ENCODE data around the gene HPDL.

HPDL gene

DNA sequence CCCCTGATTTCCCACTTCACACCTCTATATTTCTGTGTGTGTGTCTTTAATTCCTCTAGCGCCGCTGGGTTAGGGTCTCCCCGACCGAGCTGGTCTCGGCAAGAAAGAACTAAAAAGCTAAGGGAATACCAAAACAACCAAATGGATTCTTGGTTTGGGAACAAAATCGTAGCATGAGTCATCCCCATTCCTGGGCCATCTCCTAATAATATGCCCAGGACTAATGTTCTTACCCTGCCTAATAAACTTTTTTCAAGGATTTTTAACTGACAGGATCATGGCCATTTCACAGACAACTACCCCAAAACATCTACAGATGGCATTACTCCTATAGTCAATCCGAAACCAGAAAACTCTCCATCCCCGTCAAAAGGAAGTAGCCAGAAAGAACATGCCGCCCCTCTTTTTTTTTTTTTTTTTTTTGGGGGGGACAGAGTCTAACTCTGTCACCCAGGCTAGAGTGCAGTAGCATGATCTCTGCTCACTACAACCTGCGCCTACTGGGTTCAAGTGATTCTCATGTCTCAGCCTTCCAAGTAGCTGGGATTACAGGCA, 4.1 kb upstream of the HPDL start:
- DNase-seq (ENCODE audit: low spot score): no peak

DNA sequence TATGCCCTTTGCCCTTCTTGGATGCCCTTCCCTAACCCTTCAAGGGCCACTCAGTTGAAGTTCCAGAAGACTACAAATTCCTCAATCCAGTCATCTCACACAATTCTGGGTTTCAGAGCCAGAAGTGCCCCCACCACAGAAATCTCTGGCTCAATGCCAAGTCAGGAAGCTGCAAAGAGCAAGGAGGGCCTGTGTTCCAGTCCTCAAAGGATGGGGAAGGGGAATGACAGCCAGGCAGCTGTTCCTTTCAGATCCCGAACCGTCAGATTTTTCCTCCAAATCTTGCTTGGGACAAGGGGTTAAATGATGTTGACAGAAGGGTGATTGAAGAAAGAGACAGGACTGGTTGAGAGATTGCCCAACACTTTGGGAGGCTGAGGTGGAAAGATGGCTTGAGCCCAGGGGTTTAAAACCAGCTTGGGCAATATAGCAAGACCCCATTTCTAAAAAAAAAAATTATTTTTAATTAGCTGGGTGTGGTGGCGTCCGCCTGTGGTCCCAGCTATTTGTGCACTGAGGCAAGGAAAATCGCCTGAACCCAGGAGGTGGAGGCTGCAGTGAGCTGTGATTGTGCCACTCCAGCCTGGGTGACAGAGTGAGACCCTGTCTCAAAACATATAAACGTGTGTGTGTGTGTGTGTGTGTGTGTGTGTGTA, 716 bp upstream of the HPDL start:
- DNase-seq (ENCODE audit: low spot score): peak; percentile 52

DNA sequence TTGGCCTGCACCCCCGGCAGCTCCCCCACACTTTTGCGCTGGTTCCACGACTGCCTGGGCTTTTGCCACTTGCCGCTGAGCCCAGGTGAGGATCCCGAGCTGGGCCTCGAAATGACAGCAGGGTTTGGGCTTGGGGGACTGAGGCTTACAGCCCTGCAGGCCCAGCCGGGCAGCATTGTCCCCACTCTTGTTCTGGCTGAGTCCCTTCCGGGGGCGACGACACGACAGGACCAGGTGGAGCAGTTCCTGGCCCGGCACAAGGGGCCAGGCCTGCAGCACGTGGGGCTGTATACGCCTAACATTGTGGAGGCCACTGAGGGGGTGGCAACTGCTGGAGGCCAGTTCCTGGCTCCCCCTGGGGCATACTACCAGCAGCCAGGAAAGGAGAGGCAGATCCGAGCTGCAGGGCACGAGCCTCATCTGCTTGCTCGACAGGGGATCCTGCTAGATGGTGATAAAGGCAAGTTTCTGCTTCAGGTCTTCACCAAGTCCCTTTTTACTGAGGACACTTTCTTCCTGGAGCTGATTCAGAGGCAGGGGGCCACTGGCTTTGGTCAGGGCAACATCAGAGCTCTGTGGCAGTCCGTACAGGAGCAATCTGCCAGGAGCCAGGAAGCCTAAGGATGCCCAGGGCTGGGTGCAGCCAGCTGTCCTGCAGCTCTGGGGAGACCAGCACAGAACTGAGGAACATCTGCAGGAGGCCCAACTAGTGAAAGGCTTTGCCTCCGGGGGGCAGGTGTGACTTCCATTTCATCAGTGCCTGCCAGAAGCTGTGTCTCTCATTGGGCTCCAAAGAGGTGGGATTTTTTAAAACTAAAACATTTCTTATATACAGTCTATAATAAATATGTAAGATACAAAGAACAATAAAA, 1.2 kb downstream of the HPDL start:
- no peak for DNase-seq (ENCODE audit: low spot score)

DNA sequence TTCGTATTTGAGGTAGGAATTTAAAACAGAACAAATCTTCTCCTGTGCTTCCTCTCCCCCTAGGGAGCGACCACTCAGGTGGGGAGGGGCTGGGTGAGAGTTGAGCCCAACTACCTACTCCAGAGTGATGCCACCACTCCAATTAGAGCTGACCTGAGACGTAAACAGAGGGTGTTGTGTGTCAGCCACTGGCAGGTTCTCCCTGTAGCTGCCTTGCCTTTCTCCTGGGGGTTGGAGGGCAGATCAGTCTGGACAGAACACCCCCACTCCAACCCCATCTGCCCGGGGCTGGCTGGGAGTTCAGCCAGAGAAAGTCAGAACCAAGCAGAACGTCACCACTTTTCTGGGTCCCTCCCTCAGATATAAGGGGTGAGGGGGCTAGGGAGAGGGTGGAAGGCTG, 2.0 kb downstream of the HPDL start:
- no peak for DNase-seq (ENCODE audit: low spot score)

DNA sequence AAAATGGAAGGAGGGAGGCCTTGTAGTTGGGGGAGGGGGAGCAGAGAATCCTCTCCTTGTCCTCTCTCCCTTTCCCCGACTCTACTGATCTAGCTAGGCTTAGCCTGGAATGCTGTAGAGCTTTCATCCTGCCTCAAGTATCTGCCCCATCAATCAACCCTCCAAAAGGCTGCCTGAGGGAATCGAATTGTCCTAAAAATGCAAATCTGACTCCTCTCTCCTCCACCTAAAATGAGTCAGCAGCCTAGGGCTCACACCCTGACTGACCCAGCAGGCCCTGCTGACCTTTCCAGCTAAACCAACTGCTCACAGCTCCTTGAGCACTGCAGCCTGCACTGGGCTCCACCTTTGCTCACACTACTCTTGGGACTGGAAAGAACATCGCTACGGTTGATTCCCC, 2.8 kb downstream of the HPDL start:
- no peak for DNase-seq (ENCODE audit: low spot score)

DNA sequence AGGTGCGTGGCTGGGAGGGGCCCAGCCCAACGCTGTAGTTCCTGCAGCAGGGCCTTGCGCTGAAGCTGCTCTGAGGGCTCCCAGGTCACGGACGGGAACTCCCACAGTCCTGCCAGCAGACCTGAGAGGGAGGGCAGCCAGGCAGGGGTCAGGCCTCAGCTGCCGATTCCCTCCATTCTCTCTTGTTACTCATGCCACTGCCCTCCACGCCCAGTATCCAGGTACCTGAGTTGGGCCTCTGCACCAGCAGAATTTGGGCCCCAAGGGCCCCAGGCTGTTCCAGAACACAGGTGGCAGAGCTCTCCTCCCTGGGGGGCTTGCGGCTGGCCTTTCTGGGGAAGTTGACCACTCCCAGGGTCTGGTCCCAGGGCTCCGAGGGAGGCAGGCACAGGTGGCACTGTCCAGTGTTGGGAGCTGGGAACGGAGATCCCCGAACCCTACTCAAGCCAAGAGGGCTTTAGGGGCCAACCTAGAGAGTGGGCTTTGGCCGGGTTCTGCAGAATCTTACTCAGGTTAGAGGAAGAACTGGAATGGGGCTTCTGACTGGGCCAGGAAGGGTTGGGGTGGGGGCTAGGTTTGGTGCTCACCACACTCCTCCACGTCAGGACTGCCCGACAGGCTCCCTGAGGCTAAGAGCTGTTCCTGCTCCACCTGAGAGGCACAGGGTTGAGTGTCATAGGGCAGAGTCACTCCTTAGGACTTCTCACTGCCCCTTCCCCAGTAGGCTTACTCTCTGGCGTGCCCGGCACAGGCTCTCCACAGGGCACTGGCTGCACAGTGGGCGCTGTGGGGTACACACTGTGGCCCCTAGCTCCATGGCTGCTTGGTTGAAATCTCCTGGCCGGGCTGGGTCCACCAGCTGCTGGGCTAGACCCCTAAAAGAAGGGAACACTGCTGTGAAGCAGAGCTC, 5.0 kb downstream of the HPDL start:
- no peak for DNase-seq (ENCODE audit: low spot score)

DNA sequence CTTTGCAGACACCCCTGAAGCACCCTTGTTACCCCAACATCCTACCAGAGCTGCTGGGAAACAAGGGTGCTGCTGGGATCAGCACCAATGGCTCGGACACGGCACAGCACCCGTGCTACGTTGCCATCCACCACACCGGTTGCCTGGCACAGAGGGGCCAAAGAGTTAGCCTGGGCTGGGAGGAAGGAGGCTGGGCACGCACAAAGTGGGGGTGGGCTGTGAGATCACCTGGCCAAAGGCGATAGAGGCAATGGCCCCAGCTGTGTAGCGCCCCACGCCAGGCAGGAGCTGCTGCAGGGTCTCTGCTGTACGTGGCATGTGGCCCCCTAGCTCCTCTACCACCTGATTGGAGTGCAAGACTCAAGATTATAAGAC, 5.6 kb downstream of the HPDL start:
- DNase-seq (ENCODE audit: low spot score): no peak

DNA sequence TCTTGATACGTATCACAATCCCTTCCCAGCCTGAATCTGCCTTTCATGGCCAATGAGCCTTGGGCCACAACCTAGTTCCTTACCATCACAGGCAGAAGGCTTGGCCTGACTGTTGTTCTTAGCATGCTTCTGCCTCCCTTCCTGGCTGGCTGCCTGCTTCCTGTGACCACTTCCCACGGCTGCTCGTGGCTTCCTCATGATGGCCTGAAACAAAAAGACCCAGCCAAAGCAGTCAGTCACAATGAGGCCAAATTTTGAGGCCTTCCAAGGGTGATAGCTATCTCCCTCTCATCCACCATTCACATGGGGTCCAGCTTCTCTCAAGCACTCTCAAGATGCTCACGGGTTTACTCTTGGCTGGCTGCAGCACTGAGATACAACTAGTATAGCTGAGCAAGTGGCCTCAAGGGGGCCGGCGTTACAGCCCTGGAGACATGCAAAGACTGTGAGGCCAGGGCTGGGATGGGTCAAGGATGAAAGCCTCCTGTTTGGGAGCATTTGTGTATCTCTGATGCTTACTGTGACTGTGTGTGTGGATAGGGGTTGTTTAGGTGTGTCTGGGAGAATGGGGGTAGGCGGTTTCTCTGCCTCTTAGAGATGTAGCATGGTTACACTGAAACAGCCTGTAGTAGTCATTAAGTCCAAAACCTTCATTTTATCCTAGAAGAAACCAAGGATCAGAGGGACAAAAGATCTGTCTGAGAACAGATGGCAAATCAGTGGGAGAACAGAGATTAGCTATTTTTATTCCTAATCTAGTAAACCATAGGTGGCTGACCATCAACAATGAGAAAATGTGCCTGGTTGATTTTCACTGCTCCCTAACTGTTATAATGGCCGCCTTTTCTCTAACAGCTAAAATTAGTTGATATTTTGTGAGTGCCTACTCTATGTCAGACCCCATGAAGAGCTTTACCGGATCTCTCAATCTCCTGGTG, 7.9 kb downstream of the HPDL start:
- DNase-seq (ENCODE audit: low spot score): no peak

DNA sequence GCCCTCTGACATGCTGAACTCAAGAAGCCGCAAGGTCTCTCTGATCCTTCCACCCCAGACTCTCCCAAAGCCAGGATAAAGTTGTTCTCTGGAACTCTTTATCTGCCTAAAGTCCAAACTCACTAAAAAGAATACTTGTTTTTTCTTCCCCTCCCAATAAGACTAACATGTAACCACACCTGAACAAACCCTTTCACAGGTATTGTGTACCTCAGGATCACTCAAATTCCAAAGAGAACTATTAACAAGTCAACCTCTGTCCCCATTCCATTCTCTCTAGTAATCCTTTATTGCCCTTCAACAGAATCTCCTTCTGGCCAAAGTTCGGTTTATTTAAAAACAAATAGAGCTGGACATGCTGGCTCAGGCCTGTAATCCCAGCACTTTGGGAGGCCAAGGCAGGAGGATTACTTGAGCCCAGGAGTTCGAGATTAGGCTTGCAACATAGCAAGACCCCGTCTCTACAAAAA, 9.2 kb downstream of the HPDL start:
- DNase-seq (ENCODE audit: low spot score): peak; percentile 88

DNA sequence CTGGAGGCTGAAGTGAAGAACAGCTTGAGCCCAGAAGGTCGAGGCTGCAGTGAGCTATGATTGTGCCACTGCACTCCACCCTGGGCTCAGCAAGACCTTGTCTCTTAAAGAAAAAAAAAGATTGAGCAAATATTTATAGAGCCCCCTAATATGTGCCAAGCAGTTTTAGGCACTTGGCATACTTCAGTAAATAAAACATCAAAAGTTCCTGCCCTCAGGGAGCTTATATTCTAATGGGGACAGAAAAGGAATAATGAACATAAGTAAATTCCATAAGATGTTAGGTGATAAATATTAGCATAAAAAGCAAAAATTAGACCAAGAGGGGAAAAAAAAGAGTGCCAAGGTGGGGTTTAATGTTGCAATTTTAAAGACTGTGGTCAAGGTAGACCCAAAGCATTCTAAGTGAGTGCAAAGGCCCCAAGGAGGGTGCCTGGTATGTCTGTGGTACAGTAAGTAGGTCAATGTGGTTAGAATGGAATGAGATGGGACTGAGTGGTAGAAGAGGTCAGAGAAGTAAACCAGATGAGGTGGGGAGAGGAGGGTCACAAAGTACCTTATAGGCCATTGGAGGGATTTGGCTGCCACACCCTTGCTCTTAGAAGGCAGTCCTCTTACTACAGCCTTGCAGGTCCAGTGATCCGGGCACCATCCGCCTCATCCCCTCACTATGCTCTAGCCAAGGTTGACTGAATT, 11.1 kb downstream of the HPDL start:
- no peak for DNase-seq (ENCODE audit: low spot score)

DNA sequence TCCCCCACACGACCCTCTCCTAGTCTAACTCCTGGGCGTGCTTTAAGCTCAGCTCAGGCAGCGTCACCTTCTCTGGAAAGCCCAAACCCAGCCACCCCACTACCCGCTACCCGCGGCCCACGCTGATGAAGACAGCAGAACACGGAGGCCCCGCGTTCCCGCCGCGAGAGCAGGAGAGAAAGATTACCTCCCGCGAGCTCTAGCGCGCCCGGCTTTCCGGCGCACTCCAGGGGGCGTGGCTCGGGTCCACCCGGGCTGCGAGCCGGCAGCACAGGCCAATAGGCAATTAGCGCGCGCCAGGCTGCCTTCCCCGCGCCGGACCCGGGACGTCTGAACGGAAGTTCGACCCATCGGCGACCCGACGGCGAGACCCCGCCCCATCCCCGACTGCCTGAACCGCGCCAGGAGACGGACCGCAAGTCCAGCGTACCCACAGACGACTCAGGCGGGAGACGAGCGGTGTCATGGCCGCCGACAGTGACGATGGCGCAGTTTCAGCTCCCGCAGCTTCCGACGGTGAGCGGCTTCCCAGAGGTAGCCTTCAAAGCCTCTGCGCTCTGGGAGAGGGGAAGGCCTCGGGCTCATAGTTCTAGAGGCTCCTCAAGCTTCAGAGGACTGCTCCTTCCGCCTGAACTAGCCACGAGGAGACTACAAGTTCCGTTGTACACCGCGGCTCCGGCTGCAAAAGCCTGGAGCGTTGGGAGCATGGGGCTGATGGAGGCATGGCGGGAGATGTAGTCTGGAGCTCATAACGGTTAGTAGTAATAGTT, 13.3 kb downstream of the HPDL start, which contains the start of the genes MUTYH and TOE1:
Gene MUTYH (minus strand): TSS at position 652 of the 770 bp plus-strand sequence. CDS start 5,935 bp downstream, outside the sequence.
Gene TOE1 (plus strand): TSS at position 382 of the 770 bp plus-strand sequence. CDS start 83 bp downstream, at position 465.
- peak; percentile 94 for DNase-seq (ENCODE audit: low spot score)

DNA sequence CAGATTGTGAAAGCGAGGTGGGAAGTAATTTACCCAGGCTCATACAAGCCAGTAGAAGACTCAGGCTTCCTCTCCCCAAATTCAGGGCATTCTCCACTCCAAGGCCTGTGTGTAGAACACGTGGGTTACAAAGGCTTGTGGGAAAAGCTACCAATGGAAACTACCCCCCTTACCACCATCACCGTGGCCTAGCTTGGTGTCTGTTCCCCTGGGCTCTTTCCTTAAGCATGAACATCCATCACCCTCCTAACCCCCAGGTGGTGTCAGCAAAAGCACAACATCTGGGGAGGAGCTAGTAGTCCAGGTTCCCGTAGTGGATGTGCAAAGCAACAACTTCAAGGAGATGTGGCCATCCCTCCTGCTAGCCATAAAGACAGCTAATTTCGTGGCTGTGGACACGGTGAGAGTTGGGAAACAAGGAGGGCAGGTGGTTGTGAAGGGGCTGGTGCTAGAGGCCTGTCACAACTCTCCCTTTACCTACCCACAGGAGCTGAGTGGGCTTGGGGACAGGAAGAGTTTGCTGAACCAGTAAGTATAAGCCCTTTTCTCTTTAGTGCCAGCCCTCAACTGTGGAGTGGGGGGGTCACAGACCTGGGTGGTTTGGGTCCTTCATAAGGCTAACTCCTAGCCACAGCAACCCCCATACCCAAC, 14.2 kb downstream of the HPDL start:
- peak; percentile 45 for DNase-seq (ENCODE audit: low spot score)

DNA sequence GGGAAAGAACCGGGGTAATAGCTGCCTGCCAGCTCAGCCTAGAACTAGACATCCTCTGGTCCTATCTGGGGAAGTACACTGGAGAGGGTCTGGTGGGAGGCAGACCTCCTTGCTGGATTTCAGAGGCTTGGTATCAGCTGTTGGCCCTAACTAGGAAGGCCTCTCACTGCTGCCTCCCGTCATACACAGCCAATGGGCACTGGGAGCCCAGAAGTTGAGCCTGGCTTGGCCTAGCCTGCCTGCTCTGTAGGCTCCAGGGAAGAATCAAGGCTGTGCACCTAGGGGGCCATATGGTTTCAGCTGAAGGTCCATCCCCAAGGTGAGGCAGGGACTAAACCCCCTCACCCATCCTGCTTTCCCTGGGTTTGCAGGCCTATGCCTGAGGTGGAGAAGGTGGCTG, 17.8 kb downstream of the HPDL start:
- DNase-seq (ENCODE audit: low spot score): no peak

DNA sequence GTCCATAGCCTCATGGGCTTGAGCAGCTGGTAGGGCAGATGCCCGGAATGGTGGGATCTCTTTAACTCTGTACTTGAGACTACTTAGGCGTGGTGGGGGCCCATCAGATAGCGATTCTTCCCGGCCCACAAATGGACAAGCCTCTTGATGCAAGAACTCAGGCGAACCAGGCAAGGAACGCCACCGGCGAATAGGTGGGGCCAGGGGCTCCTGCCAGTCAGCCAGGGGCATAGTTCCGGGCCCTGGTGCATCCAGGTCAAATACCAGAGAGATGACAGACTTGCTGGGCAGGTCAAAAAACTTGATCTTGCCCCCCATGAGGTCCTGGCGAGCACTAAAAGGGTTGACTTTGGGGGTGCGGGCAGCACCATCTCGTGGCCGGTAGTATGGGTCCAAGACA, 18.3 kb downstream of the HPDL start:
- no peak for DNase-seq (ENCODE audit: low spot score)

DNA sequence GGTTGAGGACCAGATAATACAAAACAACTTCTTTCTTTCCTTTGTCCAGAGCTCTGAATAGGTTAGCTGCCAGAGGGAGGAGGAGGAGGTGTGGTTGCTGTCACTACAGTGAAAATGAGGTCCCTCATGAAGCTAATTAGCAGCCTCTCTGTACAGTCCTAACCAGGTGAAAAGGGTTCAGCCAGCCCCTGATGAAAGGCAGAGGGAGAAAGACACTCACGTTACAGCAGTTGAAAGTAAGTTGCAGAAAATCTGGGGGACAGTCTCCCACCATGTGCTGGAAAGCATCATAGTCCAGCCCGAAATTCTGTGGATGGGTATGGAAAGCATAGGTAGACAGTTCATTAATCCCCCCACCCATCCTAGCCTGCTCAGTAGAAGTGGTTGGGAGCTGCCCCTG, 19.8 kb downstream of the HPDL start:
- no peak for DNase-seq (ENCODE audit: low spot score)

DNA sequence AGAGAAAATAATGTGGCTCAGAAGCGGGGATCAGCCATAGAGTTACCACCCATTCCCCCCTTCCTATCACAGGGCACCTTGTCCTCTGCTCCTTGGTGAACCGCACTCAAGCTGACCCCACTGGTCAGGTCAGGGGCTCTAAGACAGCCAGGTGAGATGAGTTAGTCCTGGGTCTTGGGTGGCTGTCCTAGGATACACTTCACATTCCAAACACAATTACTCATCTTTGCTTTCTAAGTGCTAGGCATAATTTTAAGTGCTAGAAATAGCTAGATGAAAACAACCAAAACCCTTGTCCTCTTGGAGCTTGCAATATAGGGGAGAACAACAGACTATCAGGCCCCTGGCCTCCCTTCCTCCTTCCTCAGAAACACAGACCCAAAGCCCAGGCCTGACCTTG, 21.3 kb downstream of the HPDL start:
- DNase-seq (ENCODE audit: low spot score): no peak

DNA sequence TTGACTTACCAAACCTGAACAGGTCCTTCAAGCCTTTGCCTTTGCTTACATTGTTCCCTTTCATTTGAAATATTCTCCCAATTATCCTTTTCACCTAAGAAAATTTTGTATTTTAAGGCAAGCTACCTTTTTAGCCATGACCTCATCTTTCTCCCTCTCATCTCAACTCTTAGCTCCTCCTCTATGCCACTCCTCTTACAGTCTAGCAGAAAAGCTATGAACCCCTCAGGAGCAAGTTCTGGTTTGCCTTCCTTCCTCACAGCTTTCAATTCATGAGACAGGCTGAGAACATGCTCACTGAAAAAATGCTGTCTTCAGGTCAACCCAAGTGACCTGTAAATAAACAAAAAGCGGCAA, 21.9 kb downstream of the HPDL start:
- DNase-seq (ENCODE audit: low spot score): no peak

DNA sequence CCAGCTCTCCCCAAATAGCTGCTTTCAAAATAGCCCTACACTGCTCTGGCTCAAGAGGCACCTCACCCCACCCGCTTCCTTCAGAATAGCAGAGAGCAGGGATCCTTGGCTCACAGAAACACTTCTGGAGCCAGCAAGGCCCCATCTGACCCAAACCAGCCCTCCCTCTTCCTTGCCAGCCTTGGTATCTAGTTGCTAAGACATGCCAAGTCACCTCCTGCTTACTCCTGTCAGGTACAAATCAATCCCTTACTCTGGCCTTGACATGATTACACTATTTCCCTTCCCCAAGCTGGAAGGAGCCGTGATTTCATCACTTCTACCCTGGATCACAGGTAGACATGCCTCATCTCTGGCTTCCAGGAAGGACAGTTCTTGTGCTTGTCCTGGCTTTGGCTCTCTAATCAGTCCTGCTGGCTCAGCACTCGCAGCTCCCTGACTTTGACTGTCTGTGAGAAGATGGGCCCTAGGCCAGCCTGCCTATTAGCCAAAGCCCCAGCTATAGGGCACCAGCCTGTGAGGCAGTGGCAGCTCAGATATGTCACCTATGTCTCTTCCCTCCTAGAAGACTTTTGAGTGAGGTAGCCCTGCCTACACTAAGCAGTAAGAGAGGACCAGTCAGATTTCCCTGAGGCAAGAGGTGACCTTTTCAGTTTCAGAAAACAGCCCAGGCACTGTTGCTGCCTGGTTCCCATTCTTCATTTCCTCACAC, 22.4 kb downstream of the HPDL start:
- DNase-seq (ENCODE audit: low spot score): no peak

Measured in HuH-7 (cell line).